Stimulated activated CD8-positive, alpha-beta memory T cell treated with anti-CD3 and anti-CD28 coated beads, Interleukin-4, amount 100 ng/mL, for 48 hours (primary cell): ENCODE data around the gene PRDX5.

Experiments
- DNase-seq: peaks from one replicate; pipeline ENCODE4 v3.0.0-alpha.2; 2020

Gene PRDX5

DNA sequence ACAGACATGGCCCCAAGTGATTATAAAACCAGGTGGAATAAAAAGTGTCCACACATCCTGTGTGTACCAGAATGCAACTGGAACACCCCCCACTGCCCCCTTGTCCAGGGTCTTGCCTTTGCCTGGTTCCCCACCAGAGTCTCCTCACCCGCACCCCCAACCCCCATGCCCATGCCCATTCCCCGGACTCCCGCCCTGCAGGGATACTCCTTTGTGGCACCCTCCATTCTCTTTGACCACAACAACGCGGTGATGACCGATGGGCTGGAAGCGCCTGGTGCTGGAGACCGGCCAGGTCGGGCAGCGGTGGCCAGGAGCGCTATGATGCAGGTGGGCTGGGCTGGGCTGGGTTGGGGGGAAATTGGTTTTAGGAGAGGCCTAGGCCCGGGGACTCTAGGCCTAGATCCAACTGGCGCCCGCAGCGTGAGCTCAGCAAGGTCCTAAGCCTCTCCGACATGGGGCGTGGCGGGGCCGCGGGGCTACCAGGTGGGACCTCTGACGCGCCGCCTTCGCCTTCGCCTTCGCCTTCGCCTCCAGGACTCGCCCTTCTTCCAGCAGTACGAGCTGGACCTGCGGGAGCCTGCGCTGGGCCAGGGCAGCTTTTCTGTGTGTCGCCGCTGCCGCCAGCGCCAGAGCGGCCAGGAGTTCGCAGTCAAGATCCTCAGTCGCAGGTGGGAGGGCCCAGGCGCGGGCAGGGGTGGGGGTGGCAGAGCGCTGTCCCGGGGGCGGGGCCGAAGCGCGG is 50.2 kb downstream of the PRDX5 start:
- no peak for DNase-seq

DNA sequence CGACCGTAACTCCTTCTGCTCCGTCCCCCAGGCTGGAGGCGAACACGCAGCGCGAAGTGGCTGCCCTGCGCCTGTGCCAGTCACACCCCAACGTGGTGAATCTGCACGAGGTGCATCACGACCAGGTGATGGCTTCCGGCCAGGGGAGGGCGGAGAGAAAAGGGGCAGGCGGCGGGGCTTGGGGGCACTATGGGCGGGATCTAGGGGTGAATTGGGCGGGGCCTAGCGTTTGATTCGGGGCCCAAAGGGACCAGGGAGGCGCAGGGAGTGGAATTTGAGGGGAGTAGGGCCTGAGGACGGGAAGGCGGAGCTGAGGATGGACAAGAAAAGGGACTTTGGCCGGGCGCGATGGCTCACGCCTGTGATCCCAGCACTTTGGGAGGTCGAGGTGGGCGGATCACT is 50.8 kb downstream of the PRDX5 start:
- DNase-seq, result no peak

DNA sequence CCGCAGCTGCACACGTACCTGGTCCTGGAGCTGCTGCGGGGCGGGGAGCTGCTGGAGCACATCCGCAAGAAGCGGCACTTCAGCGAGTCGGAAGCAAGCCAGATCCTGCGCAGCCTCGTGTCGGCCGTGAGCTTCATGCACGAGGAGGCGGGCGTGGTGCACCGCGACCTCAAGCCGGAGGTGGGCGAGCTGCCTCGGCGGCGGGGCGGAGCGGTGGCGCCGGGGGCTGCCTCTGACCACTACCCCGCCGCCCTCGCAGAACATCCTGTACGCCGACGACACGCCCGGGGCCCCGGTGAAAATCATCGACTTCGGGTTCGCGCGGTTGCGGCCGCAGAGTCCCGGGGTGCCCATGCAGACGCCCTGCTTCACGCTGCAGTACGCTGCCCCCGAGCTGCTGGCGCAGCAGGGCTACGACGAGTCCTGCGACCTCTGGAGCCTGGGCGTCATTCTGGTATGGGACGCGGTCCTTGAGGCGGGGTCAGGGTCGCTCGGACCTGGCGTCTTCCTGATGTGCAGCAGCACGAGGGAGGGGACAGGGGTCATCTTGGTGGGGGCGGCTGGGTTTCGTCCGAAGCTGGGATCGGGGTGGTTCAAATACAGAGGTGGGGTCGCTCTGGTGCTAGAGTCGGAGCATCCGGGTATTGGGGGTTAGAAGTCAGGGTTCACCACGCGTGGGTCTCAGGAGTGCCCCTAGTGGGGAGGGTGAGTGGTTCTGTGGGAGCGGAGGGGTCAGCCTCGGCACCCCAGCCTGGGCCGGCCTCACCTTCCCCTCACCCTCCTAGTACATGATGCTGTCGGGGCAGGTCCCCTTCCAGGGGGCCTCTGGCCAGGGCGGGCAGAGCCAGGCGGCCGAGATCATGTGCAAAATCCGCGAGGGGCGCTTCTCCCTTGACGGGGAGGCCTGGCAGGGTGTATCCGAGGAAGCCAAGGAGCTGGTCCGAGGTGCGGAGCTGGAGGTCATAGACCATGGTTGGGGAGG is 51.8 kb downstream of the PRDX5 start:
- no peak for DNase-seq

DNA sequence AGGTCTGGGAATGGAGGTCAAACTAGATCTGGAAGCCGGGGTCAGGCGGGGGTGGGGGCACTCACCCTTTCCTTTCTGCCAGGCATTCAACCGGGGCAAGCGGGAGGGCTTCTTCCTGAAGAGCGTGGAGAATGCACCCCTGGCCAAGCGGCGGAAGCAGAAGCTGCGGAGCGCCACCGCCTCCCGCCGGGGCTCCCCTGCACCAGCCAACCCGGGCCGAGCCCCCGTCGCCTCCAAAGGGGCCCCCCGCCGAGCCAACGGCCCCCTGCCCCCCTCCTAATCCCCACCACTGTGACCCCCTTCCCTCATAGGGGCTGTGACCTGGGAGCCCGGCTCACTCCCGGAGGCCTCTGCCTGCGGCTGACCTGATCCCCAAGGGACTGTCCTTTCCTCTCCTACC is 53.3 kb downstream of the PRDX5 start:
- no peak for DNase-seq
